ENCODE measurements around the gene VIPR2. TPM values are rescaled to one million over a fixed set of nuclear protein-coding genes. Genes with fewer than 3 reads are reported as not detected.
"Not testable (repeated sequence)": the region's sequence is repeated elsewhere in the genome, so short reads cannot be mapped to it uniquely, and the experiment has no call there.

VIPR2 gene
- total RNA-seq, 1 experiment from 2014 or later, result not detected

DNA sequence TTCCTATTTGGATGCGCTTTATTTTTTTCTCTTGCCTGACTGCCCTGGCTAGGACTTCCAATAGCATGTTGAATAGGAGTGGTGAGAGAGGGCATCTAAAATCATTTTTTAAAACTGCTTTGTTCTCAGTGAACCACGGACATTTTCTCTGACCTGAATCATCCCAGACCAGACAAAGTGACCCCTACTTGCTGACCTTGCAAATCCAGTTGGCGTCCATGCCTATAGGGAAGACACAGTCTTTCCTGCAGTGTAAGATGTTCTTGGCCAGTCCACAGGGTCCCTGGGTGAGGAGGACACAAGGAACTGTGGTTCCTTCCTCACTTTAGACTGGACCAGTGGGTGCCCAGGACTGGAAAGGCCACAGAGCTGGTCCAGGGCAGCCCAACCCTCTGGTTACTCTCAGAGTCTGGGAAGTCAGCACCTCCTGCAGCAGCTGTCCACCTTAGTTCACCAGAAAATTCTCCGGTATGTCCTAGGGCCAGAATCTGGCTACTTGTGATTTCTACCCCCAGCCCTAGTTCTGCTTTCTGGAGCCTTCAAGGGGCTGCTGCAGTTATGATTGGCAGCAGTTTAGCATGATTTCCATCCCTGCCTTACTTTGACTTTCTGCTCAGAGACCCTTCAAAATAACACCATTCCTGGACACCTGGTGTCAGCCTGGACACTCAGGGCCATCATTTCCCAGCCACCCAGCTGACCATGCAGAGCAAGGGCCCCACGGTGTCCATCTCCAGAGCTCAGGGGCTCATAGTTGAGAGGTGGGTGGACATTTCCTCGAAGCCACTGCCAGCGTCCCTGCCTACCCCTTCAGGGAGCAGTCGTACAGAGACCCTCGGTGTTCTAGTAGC is 19.3 kb downstream of the VIPR2 start:
- in situ Hi-C loops (cut with HindIII; ENCODE audit: low sequenced_read_pairs), result no loop called here
- DNase-seq (ENCODE audit: low spot score), result no peak

DNA sequence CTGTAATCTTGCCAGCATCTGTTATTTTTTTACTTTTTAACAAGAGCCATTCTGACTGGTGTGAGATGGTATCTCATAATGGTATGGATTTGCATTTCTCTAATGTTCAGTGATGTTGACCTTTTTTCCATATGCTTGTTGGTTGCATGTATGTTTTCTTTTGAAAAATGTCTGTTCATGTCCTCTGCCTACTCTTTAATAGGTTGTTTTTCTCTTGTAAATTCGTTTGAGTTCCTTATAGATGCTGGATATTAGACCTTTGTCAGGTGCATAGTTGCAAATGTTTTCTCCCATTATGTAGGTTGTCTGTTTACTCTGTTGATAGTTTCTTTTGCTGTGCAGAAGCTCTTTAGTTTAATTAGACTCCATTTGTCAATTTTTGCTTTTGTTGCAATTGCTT is 20.9 kb downstream of the VIPR2 start:
- DNase-seq (ENCODE audit: low spot score); in situ Hi-C loops (cut with HindIII; ENCODE audit: low sequenced_read_pairs): not testable (repeated sequence)

DNA sequence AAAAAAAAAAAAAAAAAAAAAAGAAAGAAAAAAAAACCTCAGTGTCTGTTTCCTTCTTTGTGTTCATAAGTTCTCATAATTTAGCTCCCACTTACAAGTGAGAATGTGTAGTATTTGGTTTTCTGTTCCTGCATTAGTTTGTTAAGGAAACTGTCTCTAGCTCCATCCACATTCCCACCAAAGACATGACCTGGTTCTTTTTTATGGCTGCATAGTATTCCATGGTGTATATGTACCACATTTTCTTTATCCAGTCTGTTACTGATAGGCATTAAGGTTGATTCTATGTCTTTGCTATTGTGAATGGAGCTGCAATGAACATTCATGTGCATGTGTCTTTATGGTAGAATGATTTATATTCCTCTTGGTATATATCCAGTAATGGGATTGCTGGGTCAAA is 21.4 kb downstream of the VIPR2 start:
- in situ Hi-C loops (cut with HindIII; ENCODE audit: low sequenced_read_pairs); DNase-seq (ENCODE audit: low spot score): not testable (repeated sequence)

DNA sequence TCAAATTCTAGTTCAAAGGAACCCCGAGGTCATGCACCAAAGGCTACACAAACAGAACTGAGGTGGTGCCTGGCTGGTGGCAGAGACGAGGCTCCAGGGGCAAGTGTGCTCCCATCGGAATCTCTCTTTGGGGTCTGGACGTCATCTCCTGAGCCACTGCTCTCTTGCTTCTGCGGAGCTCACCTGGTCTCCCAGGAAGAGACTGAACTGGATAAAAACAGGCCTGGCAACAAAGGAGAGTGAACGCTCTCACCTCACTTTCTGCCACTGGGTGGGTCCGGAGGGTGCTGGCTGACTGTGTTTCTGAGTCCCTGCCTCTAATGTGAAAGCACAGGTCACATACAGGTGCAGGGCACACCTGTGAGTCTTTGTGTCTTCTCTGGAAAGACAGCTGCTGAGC is 22.4 kb downstream of the VIPR2 start:
- in situ Hi-C loops (cut with HindIII; ENCODE audit: low sequenced_read_pairs), result no loop called here
- no peak for DNase-seq (ENCODE audit: low spot score)

DNA sequence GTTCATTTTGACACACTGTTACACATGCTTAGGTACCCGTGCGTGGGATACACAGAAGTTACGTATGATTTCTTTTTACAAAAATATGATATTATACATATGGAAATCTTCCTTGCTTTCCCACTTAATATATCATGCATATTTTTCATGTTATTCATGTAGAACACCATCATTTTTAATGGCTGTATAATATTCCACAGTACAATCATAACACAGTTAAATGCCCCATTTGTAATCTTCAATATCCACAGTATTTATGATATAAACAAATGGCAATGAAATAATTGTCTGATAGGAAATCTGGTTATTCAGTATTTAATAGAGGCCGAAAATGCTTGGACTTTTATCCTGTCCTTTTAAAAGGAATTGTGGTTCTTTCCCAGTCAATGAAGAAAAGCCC is 23.2 kb downstream of the VIPR2 start:
- in situ Hi-C loops (cut with HindIII; ENCODE audit: low sequenced_read_pairs), result no loop called here
- no peak for DNase-seq (ENCODE audit: low spot score)

DNA sequence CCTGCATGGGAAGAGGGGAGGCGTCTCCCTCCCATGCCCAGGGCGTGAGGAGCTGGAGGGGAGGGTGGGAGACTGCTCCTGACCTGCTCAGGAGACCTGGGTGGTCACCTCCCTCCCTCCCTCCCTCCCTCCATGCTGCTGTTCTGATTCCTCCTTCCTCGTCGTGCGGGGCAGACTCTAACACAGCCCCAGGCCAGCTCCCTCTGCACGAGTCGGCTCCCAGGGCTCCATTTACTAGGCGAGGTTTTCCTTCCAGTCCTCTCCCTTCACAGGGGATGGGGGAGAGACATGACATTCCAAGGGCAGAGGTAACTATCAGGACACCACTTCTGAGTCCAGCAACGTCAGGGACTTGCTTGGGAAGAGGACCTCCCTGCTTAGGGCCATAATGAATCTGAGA is 23.6 kb downstream of the VIPR2 start:
- no peak for DNase-seq (ENCODE audit: low spot score)
- in situ Hi-C loops (cut with HindIII; ENCODE audit: low sequenced_read_pairs), result no loop called here

DNA sequence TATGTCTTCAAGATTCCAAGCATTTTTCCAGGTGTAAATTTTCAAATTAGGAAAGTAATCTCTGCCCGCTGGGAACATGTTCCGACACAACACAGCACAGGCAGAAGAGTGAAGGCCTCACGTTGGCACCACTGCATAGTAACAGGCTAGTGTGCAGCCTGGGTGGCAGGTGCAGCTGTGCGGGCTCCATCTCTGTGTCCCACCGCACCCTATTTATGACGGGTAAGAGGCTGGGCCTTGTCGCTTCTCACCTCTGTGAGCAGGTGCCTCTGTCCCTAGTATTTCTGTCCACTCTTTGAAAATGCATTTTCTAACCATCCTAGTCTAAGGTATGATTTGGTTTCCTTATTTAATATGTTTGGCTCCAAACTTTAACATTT is 24.1 kb downstream of the VIPR2 start:
- DNase-seq (ENCODE audit: low spot score), result no peak
- in situ Hi-C loops (cut with HindIII; ENCODE audit: low sequenced_read_pairs), result no loop called here

DNA sequence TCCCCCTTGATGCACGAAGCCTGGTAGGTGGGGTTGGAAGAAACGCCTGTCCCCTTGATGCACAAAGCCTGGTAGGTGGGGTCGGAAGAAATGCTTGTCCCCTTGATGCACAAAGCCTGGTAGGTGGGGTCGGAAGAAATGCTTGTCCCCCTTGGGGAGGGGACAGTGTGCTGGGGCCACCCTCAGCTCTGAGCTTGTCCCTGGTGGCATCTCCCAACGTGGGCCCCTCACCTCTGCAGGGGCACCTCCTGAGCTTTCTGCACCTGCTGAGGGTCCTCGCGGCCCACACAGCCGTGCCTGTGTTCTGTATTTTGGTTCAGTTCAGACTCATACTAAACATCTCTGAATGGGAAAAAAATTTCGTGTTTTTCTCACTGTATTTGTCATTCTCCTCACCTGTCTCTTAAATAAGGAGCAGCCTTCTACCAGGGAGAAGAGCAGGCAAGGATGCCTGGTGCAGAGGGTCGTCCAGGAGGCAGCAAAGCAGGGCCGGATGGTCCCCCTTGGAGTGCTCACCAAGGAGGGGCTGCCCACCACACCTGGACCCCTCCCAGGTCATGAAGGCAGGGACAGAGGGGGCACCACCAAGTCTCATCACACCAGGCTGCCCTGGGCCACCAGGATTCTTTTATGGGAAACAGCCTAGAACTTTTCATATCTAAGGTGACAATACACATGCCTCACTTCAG is 24.7 kb downstream of the VIPR2 start:
- in situ Hi-C loops (cut with HindIII; ENCODE audit: low sequenced_read_pairs), result no loop called here
- no peak for DNase-seq (ENCODE audit: low spot score)

DNA sequence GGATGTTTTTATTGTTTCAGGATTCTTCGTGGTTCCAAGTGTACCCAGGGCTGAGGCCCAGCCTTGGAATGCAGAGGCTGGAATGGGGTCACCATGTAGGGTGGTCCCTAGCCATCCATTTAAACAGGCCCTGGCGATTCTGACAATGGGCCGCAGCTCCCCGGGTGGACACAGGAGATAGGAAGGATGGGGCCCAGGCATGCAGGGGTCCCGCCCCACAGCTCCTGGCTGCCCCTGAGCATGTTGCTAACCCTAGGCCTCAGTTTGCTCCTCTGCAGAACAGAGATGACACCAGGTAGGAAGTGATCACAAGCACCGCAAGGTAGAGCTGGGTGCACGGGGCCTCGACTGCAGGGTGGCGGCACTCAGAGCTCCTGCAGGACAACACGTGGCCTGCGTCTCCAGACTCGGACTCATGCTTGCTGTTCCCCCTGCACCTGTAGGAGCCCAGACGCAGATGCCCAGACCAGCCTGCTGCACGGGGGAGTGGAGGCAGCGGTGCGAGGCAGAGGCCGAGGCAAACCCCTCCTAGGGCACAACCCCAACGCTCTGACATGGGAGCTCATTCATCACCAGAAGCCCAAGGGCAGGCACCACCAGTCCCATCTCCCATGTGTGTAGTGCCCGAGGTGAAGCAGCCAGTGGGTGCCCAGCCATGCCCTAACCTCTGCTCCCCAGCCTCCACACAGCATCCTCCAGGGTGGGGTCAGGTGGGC is 25.5 kb downstream of the VIPR2 start:
- DNase-seq (ENCODE audit: low spot score), result no peak
- in situ Hi-C loops (cut with HindIII; ENCODE audit: low sequenced_read_pairs), result no loop called here

DNA sequence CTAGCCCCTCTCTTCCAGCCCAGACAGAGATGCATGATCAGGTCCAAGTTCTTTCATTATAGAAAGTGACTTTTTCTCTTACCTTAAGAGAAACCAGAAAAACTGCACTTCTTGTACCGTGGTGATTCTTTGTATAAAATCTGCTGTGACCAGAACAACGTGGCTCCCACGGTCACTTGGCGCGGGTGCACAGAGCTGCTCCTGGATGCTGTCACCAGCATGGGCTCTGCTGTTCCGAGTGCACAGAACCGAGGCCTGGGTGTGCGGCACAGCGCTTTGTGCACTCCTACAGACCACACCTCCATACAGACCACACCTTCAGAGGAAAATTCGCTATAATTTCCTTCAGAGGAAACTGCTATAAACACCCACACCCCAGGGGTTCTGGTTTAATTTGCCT is 26.0 kb downstream of the VIPR2 start:
- in situ Hi-C loops (cut with HindIII; ENCODE audit: low sequenced_read_pairs), result no loop called here
- DNase-seq (ENCODE audit: low spot score), result no peak

DNA sequence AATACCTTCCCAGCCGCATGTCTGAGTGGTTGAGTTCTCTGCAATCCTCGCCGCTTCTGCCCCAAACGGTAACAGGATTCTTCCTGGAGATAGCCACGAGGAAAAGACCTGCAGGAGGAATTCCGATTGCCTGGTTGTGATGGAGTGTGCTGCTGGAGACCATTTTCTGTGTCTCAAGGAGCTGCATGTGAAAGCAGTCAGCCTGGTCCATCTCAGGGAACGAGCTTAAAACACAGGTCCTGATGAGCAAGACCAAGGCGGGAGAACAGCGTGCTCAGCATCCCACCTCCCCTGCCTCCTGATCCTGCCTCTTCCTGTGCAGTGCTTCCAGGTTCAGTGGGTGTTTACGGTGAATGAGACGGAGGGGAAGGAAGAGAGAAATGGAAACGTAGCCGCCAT is 26.5 kb downstream of the VIPR2 start:
- DNase-seq (ENCODE audit: low spot score), result no peak
- in situ Hi-C loops (cut with HindIII; ENCODE audit: low sequenced_read_pairs), result no loop called here

DNA sequence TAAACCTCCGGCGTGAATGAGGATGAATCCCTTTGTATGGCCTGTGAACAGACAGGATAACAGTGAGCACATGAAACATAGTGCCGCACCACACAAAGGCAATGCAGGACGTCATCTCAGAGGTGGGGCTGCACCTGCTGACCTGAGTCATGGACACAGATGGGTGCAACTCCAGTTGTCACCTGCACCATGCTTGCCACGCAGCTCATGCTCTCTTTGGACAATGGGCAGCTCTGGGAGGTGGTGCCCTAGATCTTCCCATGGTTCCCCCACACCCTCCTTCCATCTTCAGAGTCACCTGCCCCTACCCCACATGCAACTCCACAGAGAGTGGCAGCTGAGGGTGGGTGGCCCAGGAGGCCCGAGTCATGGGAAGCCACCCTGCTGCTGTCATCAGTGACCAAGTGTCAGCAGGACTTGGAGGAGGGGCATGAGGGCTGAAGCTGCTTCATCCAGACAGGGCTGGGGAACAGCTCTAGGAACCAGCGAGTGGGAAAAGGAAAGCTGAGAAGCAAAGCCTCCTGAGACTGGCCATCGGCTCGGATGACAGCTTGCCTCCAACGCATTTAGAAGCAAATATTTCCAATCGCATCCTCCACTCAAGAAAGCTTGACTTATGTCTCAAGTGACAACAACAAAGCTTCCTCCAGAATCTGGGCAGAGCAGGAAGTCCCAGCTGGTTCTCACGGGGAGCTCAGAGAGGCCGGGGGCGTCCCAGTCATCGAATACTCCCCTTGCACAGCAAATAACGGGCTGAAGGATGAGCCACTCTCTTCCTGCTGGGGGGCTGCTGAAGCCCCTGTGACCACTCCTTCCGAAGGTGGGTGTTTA is 27.1 kb downstream of the VIPR2 start:
- DNase-seq (ENCODE audit: low spot score), result no peak
- in situ Hi-C loops (cut with HindIII; ENCODE audit: low sequenced_read_pairs), result no loop called here

DNA sequence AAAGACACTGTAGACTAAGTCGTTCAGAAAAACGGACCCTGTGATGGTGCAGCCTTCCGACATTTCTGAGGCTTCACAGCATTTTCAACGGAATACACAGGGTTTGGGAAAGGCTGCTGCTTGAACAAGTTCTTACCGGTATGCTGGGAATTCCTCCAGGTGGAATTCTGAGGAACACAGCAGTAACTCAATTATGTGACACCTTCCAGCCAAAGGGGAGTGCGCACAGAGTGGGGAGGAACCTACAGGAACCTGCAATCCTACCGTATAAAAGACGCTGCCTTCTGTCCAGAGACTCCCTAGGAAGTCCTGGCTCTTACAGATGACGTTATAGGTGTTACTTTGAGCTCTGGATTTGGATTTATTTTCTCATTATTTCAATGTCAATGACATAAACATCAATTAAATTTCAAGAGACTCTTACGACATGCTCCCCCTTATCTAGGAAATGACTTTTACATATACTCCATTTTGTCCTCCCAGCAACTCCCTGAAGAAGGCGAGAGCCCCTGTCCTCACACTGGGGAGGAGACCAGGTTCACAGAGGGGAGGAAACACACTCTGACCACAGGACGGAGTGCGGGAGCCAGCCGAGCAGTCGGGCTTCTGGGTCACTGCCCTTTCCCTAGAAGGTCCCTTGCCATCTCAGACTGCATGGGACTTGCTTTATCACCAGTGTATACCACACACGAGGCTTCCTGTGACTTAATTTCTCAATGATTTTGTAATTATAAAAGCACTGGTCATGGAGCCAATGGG is 27.9 kb downstream of the VIPR2 start:
- no peak for DNase-seq (ENCODE audit: low spot score)

DNA sequence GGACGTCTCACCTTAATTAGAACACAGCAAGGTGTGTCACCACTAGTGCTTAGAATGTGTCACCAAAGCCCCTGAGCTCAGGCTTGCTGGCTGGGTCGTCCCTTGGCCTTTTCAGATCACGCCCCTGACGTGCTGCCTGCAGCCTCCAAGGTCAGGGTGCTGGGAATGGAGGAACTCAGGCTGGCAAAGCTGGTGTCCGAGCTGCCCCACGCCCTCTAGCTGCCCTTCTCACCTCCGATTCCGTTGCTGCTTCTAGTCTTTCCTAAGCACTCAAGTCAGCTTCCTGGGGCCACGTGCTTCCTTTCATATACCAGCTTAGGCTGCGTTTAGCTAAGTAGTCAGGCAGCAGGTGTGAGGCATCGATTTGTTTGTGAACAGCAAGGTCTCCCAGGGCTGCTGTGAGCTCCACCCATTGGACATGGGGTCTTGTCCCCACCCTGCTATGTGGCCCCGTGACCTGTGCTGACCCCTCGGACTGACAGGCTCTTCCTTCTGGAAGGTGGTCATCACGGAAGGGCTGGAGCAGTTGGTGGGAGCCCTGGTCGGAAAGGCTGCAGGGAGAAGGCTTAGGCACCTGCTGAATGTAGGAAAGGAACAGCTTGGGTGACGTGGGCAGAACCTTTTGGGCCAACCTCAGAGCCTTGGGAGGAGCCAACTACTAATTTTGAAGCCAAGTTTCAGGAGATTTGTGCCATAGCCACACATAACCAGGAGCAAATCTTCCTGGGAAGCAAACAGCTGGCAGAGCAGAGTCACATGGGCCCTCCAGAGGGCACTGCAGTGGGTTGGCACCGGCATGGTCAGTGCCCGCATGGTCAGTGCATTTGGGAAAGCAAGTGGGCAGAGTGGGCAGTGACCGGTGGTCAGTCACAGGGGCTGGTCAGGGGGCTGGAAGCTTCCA is 28.8 kb downstream of the VIPR2 start:
- no peak for DNase-seq (ENCODE audit: low spot score)
- in situ Hi-C loops (cut with HindIII; ENCODE audit: low sequenced_read_pairs), result no loop called here

More for the DNA sequence above, 27.9 kb downstream of the VIPR2 start:
- in situ Hi-C loops (cut with HindIII; ENCODE audit: low sequenced_read_pairs), result no loop called here

DNA sequence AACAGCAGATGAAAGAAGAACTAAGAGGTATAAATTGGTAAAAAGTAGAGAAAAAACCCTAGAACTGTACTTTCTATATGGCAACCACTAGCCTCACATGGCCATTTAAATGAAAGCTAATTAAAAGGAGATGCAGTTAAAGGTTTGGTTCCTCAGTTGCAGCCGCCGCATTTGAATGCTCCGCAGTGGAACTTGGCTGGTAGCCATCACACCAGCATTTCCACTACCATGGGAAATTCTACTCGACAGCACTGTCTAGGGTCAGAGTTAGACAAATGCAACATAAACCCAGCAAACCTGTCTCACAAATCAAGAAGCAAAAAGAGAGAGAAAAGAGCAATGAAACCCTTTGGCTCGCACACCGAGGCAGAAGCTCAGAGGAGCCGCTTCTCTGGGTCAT is 29.7 kb downstream of the VIPR2 start:
- no peak for DNase-seq (ENCODE audit: low spot score)
- in situ Hi-C loops (cut with HindIII; ENCODE audit: low sequenced_read_pairs), result no loop called here

DNA sequence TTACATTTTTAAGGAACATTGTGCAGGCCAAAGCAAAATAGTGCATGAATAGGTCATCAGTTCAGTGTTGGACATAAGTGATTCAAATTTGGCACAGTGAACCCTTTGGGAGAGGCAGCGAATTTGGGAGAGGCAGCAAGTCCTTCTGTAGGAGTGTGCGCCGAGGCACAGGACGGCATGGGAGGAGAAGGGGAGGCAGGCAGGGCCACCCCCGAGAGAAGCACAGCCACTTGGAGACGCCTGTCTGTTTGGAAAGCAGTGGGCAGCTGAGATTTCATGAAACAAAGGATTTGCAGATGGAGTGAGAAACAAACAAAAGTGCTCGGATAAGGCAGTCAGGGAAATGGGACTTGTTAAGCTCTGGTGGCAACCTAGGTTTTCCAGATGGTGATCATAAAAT is 30.6 kb downstream of the VIPR2 start:
- in situ Hi-C loops (cut with HindIII; ENCODE audit: low sequenced_read_pairs), result no loop called here
- DNase-seq (ENCODE audit: low spot score), result no peak

DNA sequence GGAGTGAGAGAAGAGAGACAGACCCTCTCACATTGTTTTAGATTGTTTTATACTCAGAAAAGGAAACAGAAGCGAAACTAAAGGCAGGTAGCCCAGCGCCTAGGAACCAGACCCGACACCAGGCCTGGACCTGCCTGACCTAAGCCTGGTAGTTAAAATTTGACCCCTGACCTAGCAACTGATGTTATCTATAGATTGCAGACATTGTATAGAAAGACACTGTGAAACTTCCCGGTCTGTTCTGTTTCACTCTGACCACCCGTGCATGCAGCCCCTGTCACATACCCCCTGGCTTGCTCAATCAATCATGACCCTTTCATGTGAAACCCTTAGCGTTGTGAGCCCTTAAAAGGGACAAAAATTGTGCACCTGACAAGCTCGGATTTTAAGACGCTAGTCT is 31.6 kb downstream of the VIPR2 start:
- in situ Hi-C loops (cut with HindIII; ENCODE audit: low sequenced_read_pairs), result no loop called here
- no peak for DNase-seq (ENCODE audit: low spot score)
